ENCODE results near the gene ZNF407.

- no peak for TF ChIP-seq GATA2 (IDR thresholded peaks at IDR 0.05; ENCODE audit: low read depth, low read length)
- TF ChIP-seq GATA3 (IDR thresholded peaks at IDR 0.05; ENCODE audit: low read depth, low read length), result no peak
Observed at GRCh38 chr18:74803769-74804168, 206.1 kb downstream of the ZNF407 start.

Data from SH-SY5Y (cell line).